ENCODE data around the gene ARCN1. TPM values are rescaled to one million over a fixed set of nuclear protein-coding genes. Genes with fewer than 3 reads are reported as not detected.
A peak's percentile ranks its signal among the peaks of the same experiment; 100 is the strongest.

Gene ARCN1
- total and polyA plus RNA-seq, 9 of the 15 experiments (the other 6 are each of a cell fraction or from before 2014, with no cell fraction given): 30.0 to 224 (median 76.4) TPM

- TF ChIP-seq CHAMP1 (IDR thresholded peaks at IDR 0.05) (no peak), CTCFL (IDR thresholded peaks at IDR 0.05; ENCODE audit: borderline replicate concordance, insufficient read depth, low read depth, low read length, poor library complexity, severe bottlenecking) (no peak), SREBF1 (IDR thresholded peaks at IDR 0.05; ENCODE audit: borderline replicate concordance, low read depth, low read length) (no peak), KAT2B (IDR thresholded peaks at IDR 0.05; ENCODE audit: low read depth, low read length) (no peak), EGR1 (conservative IDR thresholded peaks at IDR 0.05) (no peak), ZNF583 (CRISPR knock-in tag; IDR thresholded peaks at IDR 0.05) (peak; percentile 14; the same call in 1 of the 2 replicates), NR2C2 (CRISPR knock-in tag; IDR thresholded peaks at IDR 0.05) (no peak), NR2C2 (tag; IDR thresholded peaks at IDR 0.05) (peak; percentile 85), SP1 (CRISPR knock-in tag; IDR thresholded peaks at IDR 0.05) (no peak), ETS2 (tag; IDR thresholded peaks at IDR 0.05; ENCODE audit: borderline replicate concordance, poor library complexity, severe bottlenecking) (no peak), ATF4 (CRISPR knock-in tag; IDR thresholded peaks at IDR 0.05) (no peak), NFE2 (IDR thresholded peaks at IDR 0.05; ENCODE audit: low read depth) (no peak), SMARCE1 (IDR thresholded peaks at IDR 0.05) (no peak), SMARCA4 (IDR thresholded peaks at IDR 0.05) (no peak), ELF4 (CRISPR knock-in tag; IDR thresholded peaks at IDR 0.05) (no peak), ZNF347 (CRISPR knock-in tag; IDR thresholded peaks at IDR 0.05; ENCODE audit: low read depth) (no peak)
- TF ChIP-seq, protein P1, sequence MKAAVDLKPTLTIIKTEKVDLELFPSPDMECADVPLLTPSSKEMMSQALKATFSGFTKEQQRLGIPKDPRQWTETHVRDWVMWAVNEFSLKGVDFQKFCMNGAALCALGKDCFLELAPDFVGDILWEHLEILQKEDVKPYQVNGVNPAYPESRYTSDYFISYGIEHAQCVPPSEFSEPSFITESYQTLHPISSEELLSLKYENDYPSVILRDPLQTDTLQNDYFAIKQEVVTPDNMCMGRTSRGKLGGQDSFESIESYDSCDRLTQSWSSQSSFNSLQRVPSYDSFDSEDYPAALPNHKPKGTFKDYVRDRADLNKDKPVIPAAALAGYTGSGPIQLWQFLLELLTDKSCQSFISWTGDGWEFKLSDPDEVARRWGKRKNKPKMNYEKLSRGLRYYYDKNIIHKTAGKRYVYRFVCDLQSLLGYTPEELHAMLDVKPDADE (conservative IDR thresholded peaks at IDR 0.05; ENCODE audit: control insufficient read depth, low read depth, low read length): 0 out of 2 replicates have a peak, but pooled peaks have one; percentile 18
- TF ChIP-seq, protein P2, sequence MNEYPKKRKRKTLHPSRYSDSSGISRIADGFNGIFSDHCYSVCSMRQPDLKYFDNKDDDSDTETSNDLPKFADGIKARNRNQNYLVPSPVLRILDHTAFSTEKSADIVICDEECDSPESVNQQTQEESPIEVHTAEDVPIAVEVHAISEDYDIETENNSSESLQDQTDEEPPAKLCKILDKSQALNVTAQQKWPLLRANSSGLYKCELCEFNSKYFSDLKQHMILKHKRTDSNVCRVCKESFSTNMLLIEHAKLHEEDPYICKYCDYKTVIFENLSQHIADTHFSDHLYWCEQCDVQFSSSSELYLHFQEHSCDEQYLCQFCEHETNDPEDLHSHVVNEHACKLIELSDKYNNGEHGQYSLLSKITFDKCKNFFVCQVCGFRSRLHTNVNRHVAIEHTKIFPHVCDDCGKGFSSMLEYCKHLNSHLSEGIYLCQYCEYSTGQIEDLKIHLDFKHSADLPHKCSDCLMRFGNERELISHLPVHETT (CRISPR knock-in tag; conservative IDR thresholded peaks at IDR 0.05 in 1 of 2, IDR thresholded peaks at IDR 0.05 in 1 of 2): no peak; a peak in 1 of 4 replicates
- TF ChIP-seq, protein P3, sequence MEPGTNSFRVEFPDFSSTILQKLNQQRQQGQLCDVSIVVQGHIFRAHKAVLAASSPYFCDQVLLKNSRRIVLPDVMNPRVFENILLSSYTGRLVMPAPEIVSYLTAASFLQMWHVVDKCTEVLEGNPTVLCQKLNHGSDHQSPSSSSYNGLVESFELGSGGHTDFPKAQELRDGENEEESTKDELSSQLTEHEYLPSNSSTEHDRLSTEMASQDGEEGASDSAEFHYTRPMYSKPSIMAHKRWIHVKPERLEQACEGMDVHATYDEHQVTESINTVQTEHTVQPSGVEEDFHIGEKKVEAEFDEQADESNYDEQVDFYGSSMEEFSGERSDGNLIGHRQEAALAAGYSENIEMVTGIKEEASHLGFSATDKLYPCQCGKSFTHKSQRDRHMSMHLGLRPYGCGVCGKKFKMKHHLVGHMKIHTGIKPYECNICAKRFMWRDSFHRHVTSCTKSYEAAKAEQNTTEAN (CRISPR knock-in tag; IDR thresholded peaks at IDR 0.05): no peak
Measured at GRCh38 chr11:118620529-118621070, 48.4 kb downstream of the ARCN1 start (continued).

All from K562 (cell line).